ENCODE measurements around the gene ZNF732.

Gene ZNF732

DNA sequence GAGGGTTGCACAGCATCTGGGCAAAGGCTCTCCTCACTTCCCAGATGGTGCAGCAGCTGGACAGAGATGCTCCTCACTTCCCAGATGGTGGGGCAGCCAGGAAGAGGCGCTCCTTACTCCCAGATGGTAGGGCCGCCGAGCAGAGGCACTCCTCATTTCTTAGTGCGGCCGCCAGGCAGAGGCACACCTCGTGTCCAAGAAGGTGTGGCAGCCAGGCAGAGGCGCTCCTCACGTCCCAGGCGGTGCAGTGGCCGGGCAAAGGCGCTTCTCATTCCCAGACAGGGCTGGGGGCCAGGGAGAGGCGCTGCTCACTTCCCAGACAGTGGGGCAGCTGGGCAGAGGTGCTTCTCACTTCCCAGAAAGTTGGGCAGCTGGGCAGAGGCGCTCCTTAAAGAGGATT, 48.8 kb downstream of the ZNF732 start (continued):
- TF ChIP-seq PATZ1 (CRISPR knock-in tag; IDR thresholded peaks at IDR 0.05; ENCODE audit: borderline replicate concordance): no peak
- no peak for TF ChIP-seq ARNTL (CRISPR knock-in tag; IDR thresholded peaks at IDR 0.05; ENCODE audit: borderline replicate concordance, low read depth)

DNA sequence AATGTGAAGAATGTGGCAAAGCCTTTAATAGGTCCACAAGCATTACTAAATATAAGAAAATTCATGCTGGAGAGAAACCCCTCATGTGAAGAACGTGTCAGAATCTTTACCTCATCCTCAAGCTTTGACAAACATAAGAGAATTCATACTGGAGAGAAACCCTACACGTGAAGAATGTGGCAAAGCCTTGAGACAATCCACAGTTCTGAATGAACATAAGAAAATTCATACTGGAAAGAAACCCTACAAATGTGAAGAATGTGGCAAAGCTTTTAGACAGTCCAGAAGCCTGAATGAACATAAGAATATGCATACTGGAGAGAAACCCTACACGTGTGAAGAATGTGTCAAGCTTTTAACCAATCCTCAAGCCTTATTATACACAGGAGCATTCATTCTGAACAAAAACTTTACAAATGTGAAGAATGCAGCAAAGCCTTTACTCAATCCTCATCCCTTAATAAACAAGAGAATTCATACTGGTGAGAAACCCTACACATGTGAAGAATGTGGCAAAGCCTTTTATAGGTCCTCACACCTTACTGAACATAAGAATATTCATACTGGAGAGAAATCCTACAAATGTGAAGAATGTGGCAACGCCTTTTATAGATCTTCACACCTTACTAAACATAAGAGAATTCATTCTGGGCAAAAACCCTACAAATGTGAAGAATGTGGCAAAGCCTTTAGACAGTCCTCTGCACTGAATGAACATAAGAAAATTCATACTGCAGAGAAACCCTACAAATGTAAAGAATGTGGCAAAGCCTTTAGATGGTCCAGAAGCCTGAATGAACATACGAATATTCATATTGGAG, 51.1 kb downstream of the ZNF732 start:
- ATAC-seq: no peak
- TF ChIP-seq ZNF565 (CRISPR knock-in tag; conservative IDR thresholded peaks at IDR 0.05; ENCODE audit: low read depth) (no peak), POU6F1 (CRISPR knock-in tag; IDR thresholded peaks at IDR 0.05; ENCODE audit: borderline replicate concordance, low read depth) (no peak)
- TF ChIP-seq, protein P1, sequence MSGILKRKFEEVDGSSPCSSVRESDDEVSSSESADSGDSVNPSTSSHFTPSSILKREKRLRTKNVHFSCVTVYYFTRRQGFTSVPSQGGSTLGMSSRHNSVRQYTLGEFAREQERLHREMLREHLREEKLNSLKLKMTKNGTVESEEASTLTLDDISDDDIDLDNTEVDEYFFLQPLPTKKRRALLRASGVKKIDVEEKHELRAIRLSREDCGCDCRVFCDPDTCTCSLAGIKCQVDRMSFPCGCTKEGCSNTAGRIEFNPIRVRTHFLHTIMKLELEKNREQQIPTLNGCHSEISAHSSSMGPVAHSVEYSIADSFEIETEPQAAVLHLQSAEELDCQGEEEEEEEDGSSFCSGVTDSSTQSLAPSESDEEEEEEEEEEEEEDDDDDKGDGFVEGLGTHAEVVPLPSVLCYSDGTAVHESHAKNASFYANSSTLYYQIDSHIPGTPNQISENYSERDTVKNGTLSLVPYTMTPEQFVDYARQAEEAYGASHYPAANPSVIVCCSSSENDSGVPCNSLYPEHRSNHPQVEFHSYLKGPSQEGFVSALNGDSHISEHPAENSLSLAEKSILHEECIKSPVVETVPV (CRISPR knock-in tag; IDR thresholded peaks at IDR 0.05): no peak

DNA sequence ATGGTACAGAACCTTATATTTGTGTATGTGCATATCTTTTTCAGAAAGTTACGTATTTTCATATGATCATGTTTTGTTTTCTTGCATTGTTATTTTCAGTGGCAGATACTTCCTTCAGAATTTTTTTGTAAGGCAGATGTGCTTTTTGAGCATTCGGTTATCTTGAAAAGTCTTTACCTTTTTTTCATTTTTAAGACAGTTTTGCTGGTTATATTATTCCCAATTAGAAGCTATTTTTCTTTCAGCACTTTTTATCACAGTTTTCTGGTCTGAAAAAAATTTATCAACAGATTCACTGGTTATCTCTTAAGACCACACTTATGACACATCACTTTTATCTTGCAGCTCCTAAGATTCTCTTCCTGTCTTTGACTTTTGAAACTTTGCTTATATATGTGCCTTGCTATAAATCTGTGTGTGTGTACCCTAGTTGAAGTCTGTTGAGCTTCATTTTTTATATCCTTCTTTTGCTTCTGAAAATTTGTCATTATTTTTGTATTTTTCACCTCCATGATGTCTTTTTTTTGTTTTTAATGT, 53.1 kb downstream of the ZNF732 start:
- ATAC-seq: no peak
- no peak for TF ChIP-seq ESRRG (CRISPR knock-in tag; IDR thresholded peaks at IDR 0.05)
- TF ChIP-seq ZNF70 (CRISPR knock-in tag; IDR thresholded peaks at IDR 0.05): no peak
- TF ChIP-seq ZC3H10 (CRISPR knock-in tag; IDR thresholded peaks at IDR 0.05): no peak
- TF ChIP-seq, protein P1 (CRISPR knock-in tag; IDR thresholded peaks at IDR 0.05): no peak
- TF ChIP-seq OSR1 (CRISPR knock-in tag; IDR thresholded peaks at IDR 0.05): no peak
- no peak for TF ChIP-seq BACH2 (CRISPR knock-in tag; IDR thresholded peaks at IDR 0.05; ENCODE audit: borderline replicate concordance)
- TF ChIP-seq, protein P2, sequence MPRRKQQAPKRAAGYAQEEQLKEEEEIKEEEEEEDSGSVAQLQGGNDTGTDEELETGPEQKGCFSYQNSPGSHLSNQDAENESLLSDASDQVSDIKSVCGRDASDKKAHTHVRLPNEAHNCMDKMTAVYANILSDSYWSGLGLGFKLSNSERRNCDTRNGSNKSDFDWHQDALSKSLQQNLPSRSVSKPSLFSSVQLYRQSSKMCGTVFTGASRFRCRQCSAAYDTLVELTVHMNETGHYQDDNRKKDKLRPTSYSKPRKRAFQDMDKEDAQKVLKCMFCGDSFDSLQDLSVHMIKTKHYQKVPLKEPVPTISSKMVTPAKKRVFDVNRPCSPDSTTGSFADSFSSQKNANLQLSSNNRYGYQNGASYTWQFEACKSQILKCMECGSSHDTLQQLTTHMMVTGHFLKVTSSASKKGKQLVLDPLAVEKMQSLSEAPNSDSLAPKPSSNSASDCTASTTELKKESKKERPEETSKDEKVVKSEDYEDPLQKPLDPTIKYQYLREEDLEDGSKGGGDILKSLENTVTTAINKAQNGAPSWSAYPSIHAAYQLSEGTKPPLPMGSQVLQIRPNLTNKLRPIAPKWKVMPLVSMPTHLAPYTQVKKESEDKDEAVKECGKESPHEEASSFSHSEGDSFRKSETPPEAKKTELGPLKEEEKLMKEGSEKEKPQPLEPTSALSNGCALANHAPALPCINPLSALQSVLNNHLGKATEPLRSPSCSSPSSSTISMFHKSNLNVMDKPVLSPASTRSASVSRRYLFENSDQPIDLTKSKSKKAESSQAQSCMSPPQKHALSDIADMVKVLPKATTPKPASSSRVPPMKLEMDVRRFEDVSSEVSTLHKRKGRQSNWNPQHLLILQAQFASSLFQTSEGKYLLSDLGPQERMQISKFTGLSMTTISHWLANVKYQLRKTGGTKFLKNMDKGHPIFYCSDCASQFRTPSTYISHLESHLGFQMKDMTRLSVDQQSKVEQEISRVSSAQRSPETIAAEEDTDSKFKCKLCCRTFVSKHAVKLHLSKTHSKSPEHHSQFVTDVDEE (CRISPR knock-in tag; IDR thresholded peaks at IDR 0.05): no peak
- no peak for TF ChIP-seq RARB (CRISPR knock-in tag; IDR thresholded peaks at IDR 0.05)
- no peak for TF ChIP-seq ZNF565 (CRISPR knock-in tag; conservative IDR thresholded peaks at IDR 0.05; ENCODE audit: low read depth)

DNA sequence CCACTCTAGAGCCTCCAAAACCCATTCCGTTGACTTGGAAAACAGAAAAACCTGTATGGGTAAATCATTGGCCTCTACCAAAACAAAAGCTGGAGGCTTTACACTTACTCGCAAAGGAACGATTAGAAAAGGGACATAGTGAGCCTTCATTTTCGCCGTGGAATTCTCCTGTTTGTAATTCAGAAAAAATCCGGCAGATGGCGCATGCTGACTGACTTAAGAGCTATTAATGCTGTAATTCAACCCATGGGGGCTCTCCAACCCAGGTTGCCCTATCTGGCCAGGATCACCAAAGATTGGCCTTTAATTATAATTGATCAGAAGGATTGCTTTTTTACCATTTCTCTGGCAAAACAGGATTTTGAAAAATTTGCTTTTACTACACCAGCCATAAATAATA, 60.8 kb downstream of the ZNF732 start:
- TF ChIP-seq ZFP30 (CRISPR knock-in tag; IDR thresholded peaks at IDR 0.05) (no peak), BACH2 (CRISPR knock-in tag; IDR thresholded peaks at IDR 0.05; ENCODE audit: borderline replicate concordance) (no peak)
- ATAC-seq: no peak

- no peak for ATAC-seq
- no peak for TF ChIP-seq ISL1 (CRISPR knock-in tag; IDR thresholded peaks at IDR 0.05)
- no peak for TF ChIP-seq GLIS3 (CRISPR knock-in tag; IDR thresholded peaks at IDR 0.05)
- TF ChIP-seq, protein P3, sequence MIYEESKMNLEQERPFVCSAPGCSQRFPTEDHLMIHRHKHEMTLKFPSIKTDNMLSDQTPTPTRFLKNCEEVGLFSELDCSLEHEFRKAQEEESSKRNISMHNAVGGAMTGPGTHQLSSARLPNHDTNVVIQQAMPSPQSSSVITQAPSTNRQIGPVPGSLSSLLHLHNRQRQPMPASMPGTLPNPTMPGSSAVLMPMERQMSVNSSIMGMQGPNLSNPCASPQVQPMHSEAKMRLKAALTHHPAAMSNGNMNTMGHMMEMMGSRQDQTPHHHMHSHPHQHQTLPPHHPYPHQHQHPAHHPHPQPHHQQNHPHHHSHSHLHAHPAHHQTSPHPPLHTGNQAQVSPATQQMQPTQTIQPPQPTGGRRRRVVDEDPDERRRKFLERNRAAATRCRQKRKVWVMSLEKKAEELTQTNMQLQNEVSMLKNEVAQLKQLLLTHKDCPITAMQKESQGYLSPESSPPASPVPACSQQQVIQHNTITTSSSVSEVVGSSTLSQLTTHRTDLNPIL (CRISPR knock-in tag; IDR thresholded peaks at IDR 0.05; ENCODE audit: low read depth): no peak
- no peak for TF ChIP-seq PPARA (CRISPR knock-in tag; IDR thresholded peaks at IDR 0.05; ENCODE audit: borderline replicate concordance)
- TF ChIP-seq, protein P2 (CRISPR knock-in tag; IDR thresholded peaks at IDR 0.05): no peak
- TF ChIP-seq ZC3H10 (CRISPR knock-in tag; IDR thresholded peaks at IDR 0.05): no peak
- no peak for TF ChIP-seq TCF4 (CRISPR knock-in tag; IDR thresholded peaks at IDR 0.05; ENCODE audit: borderline replicate concordance)
- no peak for TF ChIP-seq OSR1 (CRISPR knock-in tag; IDR thresholded peaks at IDR 0.05)
- TF ChIP-seq BACH2 (CRISPR knock-in tag; IDR thresholded peaks at IDR 0.05; ENCODE audit: borderline replicate concordance): no peak
- TF ChIP-seq ZNF8 (CRISPR knock-in tag; IDR thresholded peaks at IDR 0.05): no peak
Observed at GRCh38 chr4:243426-243825, 61.8 kb downstream of the ZNF732 start.
